GM19351 (cell line): ENCODE results near the gene RNGTT.

Source experiments
- ATAC-seq: cut with Tn5 transposase; IDR thresholded peaks from one replicate; pipeline ENCODE4 v1.9.1; 2021; ENCODE audit warnings: mild to moderate bottlenecking, moderate library complexity; ENCODE audit not compliant: unreplicated experiment

Gene RNGTT

GRCh38 chr6:88616380-88616779 is 347.0 kb downstream of the RNGTT start:
- ATAC-seq: peak; percentile 73

- no peak for ATAC-seq
These were observed 349.0 kb downstream of the RNGTT start for GRCh38 chr6:88614316-88614877.

DNA sequence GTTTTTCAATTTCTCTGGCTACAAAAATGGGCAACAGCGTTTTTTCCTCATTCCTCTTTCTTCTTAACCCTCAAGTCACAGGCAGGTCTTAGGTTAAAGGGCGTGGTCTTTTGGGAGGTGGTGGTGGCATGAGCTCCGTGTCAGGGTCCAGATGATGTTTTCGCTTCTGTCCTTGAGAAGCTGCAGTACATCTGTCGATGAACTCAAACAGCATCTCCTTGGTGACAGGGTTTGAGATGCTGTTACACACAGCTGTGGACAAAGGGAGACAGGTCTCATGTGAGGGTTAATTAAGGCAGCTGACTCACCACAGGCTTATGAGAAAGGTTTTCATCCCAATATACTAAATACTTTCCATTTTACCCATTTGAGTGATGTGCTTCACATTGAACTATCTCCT is 350.8 kb downstream of the RNGTT start:
- no peak for ATAC-seq

GRCh38 chr6:88611721-88612120 is 351.7 kb downstream of the RNGTT start:
- no peak for ATAC-seq

- ATAC-seq: no peak
These were observed 353.4 kb downstream of the RNGTT start for GRCh38 chr6:88609983-88610382.

DNA sequence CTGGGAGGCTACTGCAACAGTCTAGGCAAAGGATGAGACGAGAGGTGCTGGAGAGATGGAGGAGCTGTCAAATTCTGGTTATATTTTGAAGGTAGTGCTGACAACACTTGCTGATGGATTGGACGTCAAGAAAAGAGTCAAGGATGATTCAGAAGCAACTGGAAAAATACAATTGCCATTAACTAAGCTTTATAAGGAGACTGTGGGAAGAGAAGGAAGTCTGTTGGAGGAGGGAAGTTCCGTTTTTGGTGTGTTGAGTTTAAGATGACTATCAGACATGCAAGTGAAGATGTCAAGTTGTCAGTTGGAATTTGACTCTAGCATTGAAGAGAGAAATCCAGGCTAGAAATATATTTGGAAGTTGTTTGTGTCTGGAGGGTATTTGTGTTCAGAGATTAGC is 358.1 kb downstream of the RNGTT start:
- ATAC-seq: no peak

DNA sequence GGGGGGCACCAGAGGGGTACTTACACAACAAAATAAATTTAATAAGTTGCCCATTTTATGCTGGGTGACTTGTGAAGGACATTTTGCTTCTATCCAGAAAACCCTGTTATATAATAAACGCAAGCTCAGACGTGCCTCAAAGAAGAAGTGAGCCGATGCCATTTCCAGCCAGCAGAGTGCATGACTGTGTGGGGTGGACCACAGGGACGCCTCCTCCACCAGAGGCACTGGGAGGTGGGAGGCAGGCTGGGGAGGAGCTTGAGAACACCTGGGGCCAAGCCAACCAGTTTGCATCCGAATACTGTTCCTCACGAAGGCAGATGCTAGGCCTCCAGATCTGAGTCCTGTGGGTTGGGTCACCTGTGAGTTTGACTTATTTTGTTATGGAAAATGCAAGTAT is 363.8 kb downstream of the RNGTT start:
- peak; percentile 97 for ATAC-seq

DNA sequence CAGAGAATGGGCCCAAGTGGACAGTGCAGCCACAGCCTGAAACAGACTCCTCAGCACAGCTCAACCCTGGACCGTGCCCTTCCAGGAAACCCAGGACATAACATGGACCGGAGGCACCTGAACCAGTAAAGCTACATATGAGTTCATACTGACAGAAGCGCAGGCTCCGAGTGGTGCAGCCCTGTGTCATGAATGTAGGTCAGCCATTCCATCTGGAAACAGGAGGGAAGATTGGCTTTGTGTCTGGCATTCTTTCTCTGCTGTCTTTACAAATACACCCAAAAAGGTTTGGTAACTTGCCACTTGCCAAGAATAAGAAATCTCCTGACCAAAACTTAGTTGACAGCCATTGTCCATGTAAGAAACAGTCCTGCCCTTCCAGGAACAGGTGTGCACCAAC is 366.6 kb downstream of the RNGTT start:
- ATAC-seq: no peak

GRCh38 chr6:88588938-88589337 is 374.5 kb downstream of the RNGTT start:
- peak; percentile 49 for ATAC-seq

- ATAC-seq: no peak
These were observed 376.3 kb downstream of the RNGTT start for GRCh38 chr6:88587150-88587520.

GRCh38 chr6:88586371-88587149 is 376.9 kb downstream of the RNGTT start:
- no peak for ATAC-seq

DNA sequence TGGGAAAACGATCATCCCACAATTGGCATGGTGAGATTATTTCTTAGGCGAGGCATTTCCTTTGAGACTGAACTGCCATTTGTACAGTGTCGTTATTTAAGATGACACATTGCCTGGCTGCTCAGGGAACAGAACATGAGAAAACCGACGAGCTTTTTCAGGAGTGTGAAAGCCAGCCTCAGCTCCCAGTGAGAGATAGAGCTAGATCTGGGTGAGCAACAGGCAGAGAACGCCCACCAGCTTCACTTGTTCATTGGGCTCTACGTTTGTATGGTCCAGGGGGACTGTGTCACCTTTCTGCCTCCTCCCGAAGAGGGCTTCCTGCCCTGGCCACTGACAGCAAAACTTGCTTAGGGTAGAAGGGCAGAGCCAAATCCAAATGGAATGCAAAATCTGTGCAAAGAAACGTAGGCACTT is 378.1 kb downstream of the RNGTT start:
- no peak for ATAC-seq

DNA sequence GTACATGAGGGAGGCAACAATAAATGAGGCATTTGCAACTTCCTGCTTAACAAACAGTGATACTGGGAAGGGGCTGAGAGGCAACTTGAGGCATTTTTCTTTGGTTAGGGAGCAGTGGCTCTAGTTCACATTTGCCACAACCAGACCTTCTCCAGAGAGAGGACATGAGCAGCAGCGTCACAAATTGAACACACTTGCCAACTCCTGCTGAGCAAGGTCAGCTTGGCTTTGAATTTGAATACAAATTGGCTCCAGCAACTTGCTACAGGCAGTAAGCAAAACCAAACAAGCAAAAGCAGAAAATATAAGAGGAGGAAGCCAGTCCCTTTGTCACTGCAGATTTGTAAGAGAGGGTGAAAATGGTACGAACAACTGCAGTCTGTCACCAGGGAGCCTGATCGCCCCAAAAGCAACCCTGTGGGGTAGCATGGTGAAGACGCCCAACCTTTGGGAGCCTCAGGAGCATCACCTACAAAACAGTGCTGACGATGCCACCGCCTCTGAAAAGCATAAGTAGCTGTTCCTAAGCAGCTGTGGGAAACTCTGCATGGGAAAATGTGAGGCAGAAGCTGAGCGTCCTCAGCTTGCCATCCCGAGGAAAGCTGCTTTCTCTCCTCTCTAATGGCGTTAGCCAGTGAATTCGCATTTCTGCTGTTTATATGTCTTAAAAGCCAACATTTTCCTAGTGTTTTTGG is 378.7 kb downstream of the RNGTT start:
- no peak for ATAC-seq

DNA sequence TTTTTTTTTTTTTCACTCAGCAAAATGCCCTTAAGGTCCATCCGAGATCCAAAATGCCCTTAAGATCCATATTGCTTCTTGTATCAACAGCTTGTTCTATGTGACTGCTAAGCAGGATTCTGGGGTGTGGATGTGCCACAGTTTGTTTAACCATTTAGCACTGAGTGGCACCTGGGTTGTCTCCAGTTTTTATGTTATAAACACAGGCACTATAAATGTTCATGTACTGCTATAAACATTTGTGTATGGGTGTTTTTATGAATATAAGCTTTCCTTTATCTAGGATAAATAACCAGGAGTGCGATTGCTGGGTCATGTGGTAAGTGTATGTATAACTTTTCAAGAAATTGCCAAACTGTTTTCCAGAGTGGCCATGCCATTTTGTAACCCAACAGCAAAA is 386.0 kb downstream of the RNGTT start:
- ATAC-seq: no peak

- ATAC-seq: no peak
These were observed 387.9 kb downstream of the RNGTT start for GRCh38 chr6:88575536-88575935.

- ATAC-seq: no peak
These were observed 388.8 kb downstream of the RNGTT start for GRCh38 chr6:88574651-88575050.

DNA sequence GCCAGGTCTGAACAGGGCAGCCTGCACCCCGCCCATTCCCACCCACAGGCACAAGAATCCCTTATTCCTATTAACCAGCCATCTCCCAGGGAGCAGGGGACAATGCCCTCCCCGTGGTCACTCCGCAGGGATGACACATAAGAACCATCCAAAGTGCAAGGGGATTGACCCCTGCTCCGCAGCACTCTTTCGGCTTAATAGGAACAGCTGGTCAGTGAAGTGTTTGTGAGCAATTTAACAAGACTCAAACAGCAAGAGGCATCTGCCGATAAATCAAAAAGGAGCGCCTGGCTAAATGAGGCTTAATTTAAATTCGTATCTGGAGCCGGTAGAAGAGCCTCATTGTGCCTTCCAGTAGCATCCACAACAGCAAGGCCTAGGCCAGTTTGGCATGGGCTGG is 389.4 kb downstream of the RNGTT start:
- ATAC-seq: no peak

DNA sequence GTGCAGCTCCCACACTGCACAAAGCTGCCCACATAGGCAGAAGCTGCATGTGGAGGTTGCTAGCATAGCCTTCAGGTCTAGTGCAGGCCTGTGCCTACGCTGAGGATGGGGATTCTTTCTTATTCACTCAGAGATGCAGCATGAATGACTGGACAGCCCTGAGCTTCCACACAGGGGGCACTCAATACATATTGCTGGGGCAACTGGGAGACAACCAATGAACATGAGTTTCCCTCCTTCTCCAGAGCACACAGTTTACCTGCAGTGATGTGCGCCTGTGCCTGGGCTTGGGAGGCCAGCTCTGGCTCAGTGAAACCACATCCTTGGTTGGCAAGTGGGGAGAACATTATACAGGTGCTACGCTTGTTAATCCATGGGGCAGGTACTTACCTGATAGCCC is 389.9 kb downstream of the RNGTT start:
- ATAC-seq: no peak

- no peak for ATAC-seq
These were observed 390.8 kb downstream of the RNGTT start for GRCh38 chr6:88572449-88573139.

- no peak for ATAC-seq
These were observed 393.5 kb downstream of the RNGTT start for GRCh38 chr6:88569959-88570358.

- ATAC-seq: no peak
These were observed 395.7 kb downstream of the RNGTT start for GRCh38 chr6:88567696-88568095.
